Astrocyte (in vitro differentiated cells and primary cell): ENCODE measurements around the gene APMAP. TPM values are rescaled to one million over a fixed set of nuclear protein-coding genes. Genes with fewer than 3 reads are reported as not detected.

ENCODE experiments used
- DNase-seq: peaks from one replicate; pipeline ENCODE4 v3.0.0-alpha.2; 2010; ENCODE audit warnings: low read depth
- FAIRE-seq: peaks from 2 replicates; lab custom pipeline; 2011; peaks lifted over from hg19 to GRCh38; lab: Jason Lieb, UNC
- H2AFZ ChIP-seq: 2 replicates; pipeline ENCODE4 v1.6.0; 2012; ENCODE audit warnings: low read depth, low read length, inconsistent platforms
- H3K27ac ChIP-seq: 2 replicates; pipeline ENCODE4 v1.5.1; 2011; ENCODE audit warnings: low read depth, low read length, inconsistent platforms
- H3K27me3 ChIP-seq: 2 replicates; pipeline ENCODE4 v1.6.0; 2011; ENCODE audit warnings: low read length, inconsistent platforms; ENCODE audit not compliant: insufficient read depth
- H3K36me3 ChIP-seq: 2 replicates; pipeline ENCODE4 v1.5.1; 2011; ENCODE audit warnings: low read length, inconsistent platforms; ENCODE audit not compliant: insufficient read depth
- H3K4me1 ChIP-seq: 2 replicates; pipeline ENCODE4 v1.5.1; 2011; ENCODE audit warnings: low read length, inconsistent platforms; ENCODE audit not compliant: insufficient read depth
- H3K4me2 ChIP-seq: 2 replicates; pipeline ENCODE4 v1.6.0; 2012; ENCODE audit warnings: low read length, inconsistent platforms
- H3K4me3 ChIP-seq: 2 replicates; pipeline ENCODE4 v1.5.1; 2011; ENCODE audit warnings: low read depth, mild to moderate bottlenecking, low read length, inconsistent platforms; ENCODE audit not compliant: insufficient read depth
- H3K79me2 ChIP-seq: 2 replicates; pipeline ENCODE4 v1.6.0; 2012; ENCODE audit warnings: mild to moderate bottlenecking, low read length, inconsistent platforms; ENCODE audit not compliant: insufficient read depth
- H3K9ac ChIP-seq: 2 replicates; pipeline ENCODE4 v1.6.0; 2012; ENCODE audit warnings: mild to moderate bottlenecking, low read length, inconsistent platforms
- H3K9me3 ChIP-seq: 2 replicates; pipeline ENCODE4 v1.5.1; 2012; ENCODE audit warnings: low read depth, mild to moderate bottlenecking, low read length, inconsistent platforms; ENCODE audit not compliant: insufficient read depth
- H4K20me1 ChIP-seq: 2 replicates; pipeline ENCODE4 v1.6.0; 2012; ENCODE audit warnings: low read length, inconsistent platforms; ENCODE audit not compliant: insufficient read depth
- H3K27ac Mint-ChIP-seq: one replicate; pipeline ENCODE4 v1.8.0; 2021; ENCODE audit warnings: mild to moderate bottlenecking, mixed read lengths; ENCODE audit not compliant: unreplicated experiment
- H3K27me3 Mint-ChIP-seq: one replicate; pipeline ENCODE4 v1.8.0; 2021; ENCODE audit warnings: low read depth, mixed read lengths; ENCODE audit not compliant: unreplicated experiment
- H3K36me3 Mint-ChIP-seq: one replicate; pipeline ENCODE4 v1.8.0; 2021; ENCODE audit warnings: low read depth, mixed read lengths; ENCODE audit not compliant: unreplicated experiment
- H3K4me1 Mint-ChIP-seq: one replicate; pipeline ENCODE4 v1.8.0; 2021; ENCODE audit warnings: low read depth, mixed read lengths; ENCODE audit not compliant: unreplicated experiment
- H3K4me3 Mint-ChIP-seq: one replicate; pipeline ENCODE4 v1.8.0; 2021; ENCODE audit warnings: mild to moderate bottlenecking, moderate library complexity, mixed read lengths; ENCODE audit not compliant: unreplicated experiment
- H3K9me3 Mint-ChIP-seq: one replicate; pipeline ENCODE4 v1.8.0; 2021; ENCODE audit warnings: mild to moderate bottlenecking, mixed read lengths; ENCODE audit not compliant: unreplicated experiment
- CTCF ChIP-seq: IDR thresholded peaks from 2 replicates; pipeline ENCODE4 v1.5.1; 2011; ENCODE audit warnings: low read depth, mild to moderate bottlenecking, inconsistent platforms, low read length, moderate library complexity; ENCODE audit not compliant: insufficient read depth
- EZH2 ChIP-seq: IDR thresholded peaks from 2 replicates; pipeline ENCODE4 v1.6.1; 2012; ENCODE audit warnings: mild to moderate bottlenecking, low read length, inconsistent platforms; ENCODE audit not compliant: insufficient read depth
- total RNA-seq: library from RNA; stranded (reverse); gene quantifications from 2 replicates; pipeline ENCODE4 v1.2.1, GENCODE V29; 2021

APMAP gene
- total RNA-seq, 1 donor from 2014 or later: 110 TPM

- Histone ChIP-seq H3K4me1 (no peaks in the 10 kb centered on the region), H3K4me3 (no peak overlapping the region), H3K27me3 (no peaks in the 10 kb centered on the region), H3K9ac (no peak overlapping the region), H3K36me3 (peaks cover 5% of the 10 kb centered on the region), H4K20me1 (no peaks in the 10 kb centered on the region), H3K27ac (no peak overlapping the region), H3K9me3 (no peaks in the 10 kb centered on the region), H3K79me2 (no peaks in the 10 kb centered on the region), H2AFZ (no peak overlapping the region), H3K4me2 (no peak overlapping the region)
- H3K27me3 Mint-ChIP-seq: no peaks in the 10 kb centered on the region
- no peaks in the 10 kb centered on the region for H3K4me1 Mint-ChIP-seq
- H3K36me3 Mint-ChIP-seq: peaks cover 26% of the 10 kb centered on the region
- H3K27ac Mint-ChIP-seq: no peak overlapping the region
- FAIRE-seq: no peak
- peaks cover 2% of the 10 kb centered on the region for H3K9me3 Mint-ChIP-seq
- H3K4me3 Mint-ChIP-seq: no peak overlapping the region
- DNase-seq: no peak
- no peak for TF ChIP-seq CTCF
- TF ChIP-seq EZH2: no peak
Observed at GRCh38 chr20:24961384-24962181, 31.0 kb downstream of the APMAP start.

- Histone ChIP-seq H3K36me3 (peaks cover 4% of the 10 kb centered on the region), H2AFZ (no peak overlapping the region), H3K27me3 (no peaks in the 10 kb centered on the region), H4K20me1 (no peaks in the 10 kb centered on the region), H3K79me2 (no peaks in the 10 kb centered on the region), H3K4me1 (no peaks in the 10 kb centered on the region), H3K4me2 (no peak overlapping the region), H3K9ac (no peak overlapping the region), H3K9me3 (no peaks in the 10 kb centered on the region), H3K4me3 (no peak overlapping the region), H3K27ac (no peak overlapping the region)
- TF ChIP-seq CTCF (no peak), EZH2 (no peak)
- Mint-ChIP-seq H3K4me1 (no peaks in the 10 kb centered on the region), H3K27ac (no peak overlapping the region), H3K9me3 (peaks cover 1% of the 10 kb centered on the region), H3K4me3 (no peak overlapping the region), H3K27me3 (no peaks in the 10 kb centered on the region), H3K36me3 (peaks cover 21% of the 10 kb centered on the region)
- DNase-seq (no peak), FAIRE-seq (no peak)
Observed at GRCh38 chr20:24960861-24961260, 31.7 kb downstream of the APMAP start.

- H3K4me1 Mint-ChIP-seq: no peaks in the 10 kb centered on the region
- peaks cover 20% of the 10 kb centered on the region for H3K36me3 Mint-ChIP-seq
- Histone ChIP-seq H3K27me3 (no peaks in the 10 kb centered on the region), H3K4me2 (no peak overlapping the region), H3K4me3 (no peak overlapping the region), H3K9ac (no peak overlapping the region), H2AFZ (no peak overlapping the region), H3K36me3 (peaks cover 4% of the 10 kb centered on the region), H3K79me2 (no peaks in the 10 kb centered on the region), H3K4me1 (no peaks in the 10 kb centered on the region), H3K27ac (no peak overlapping the region), H4K20me1 (no peaks in the 10 kb centered on the region), H3K9me3 (no peaks in the 10 kb centered on the region)
- no peaks in the 10 kb centered on the region for H3K9me3 Mint-ChIP-seq
- H3K27me3 Mint-ChIP-seq: no peaks in the 10 kb centered on the region
- DNase-seq (no peak), FAIRE-seq (no peak)
- no peak overlapping the region for H3K4me3 Mint-ChIP-seq
- H3K27ac Mint-ChIP-seq: no peak overlapping the region
- no peak for TF ChIP-seq EZH2
- no peak for TF ChIP-seq CTCF
Observed at GRCh38 chr20:24960302-24960801, 32.2 kb downstream of the APMAP start.
